Muscle layer of duodenum (tissue), 2 donors: Measurements from ENCODE around the gene CRYL1.

ENCODE experiments used
- H3K27ac ChIP-seq: one replicate; pipeline ENCODE4 v1.7.0; 2013; ENCODE audit warnings: mild to moderate bottlenecking, low read length
- H3K27me3 ChIP-seq: one replicate; pipeline ENCODE4 v1.7.0; 2013; ENCODE audit warnings: low read depth, mild to moderate bottlenecking, control low read depth, low read length
- H3K36me3 ChIP-seq, 2 donors: one replicate each; pipeline ENCODE4 v1.7.0; 2013; ENCODE audit warnings: low read length in 2 of 2, control low read depth in 1 of 2, mild to moderate bottlenecking in 1 of 2; ENCODE audit not compliant: insufficient read depth in 2 of 2, control insufficient read depth in 1 of 2
- H3K4me1 ChIP-seq, 2 donors: one replicate each; pipeline ENCODE4 v1.7.0; 2013; ENCODE audit warnings: low read length in 2 of 2, mild to moderate bottlenecking in 2 of 2, control low read depth in 1 of 2, moderate library complexity in 1 of 2; ENCODE audit not compliant: insufficient read depth in 2 of 2, control insufficient read depth in 1 of 2
- H3K4me3 ChIP-seq, 2 donors: one replicate each; pipeline ENCODE4 v1.7.0; 2013; ENCODE audit warnings: low read length in 2 of 2, low read depth in 1 of 2, mild to moderate bottlenecking in 1 of 2
- H3K9me3 ChIP-seq, 2 donors: one replicate each; pipeline ENCODE4 v1.7.0; 2013; ENCODE audit warnings: low read length in 2 of 2, control low read depth in 1 of 2, mild to moderate bottlenecking in 1 of 2; ENCODE audit not compliant: control insufficient read depth in 1 of 2
- donor health status: healthy.

CRYL1 gene

GRCh38 chr13:20363172-20363571, 162.5 kb downstream of the CRYL1 start:
- no peak overlapping the region for H3K27ac ChIP-seq
- no peaks in the 10 kb centered on the region for H3K4me1 ChIP-seq
- no peaks in the 10 kb centered on the region for H3K36me3 ChIP-seq
- no peaks in the 10 kb centered on the region for H3K9me3 ChIP-seq
- no peak overlapping the region for H3K4me3 ChIP-seq
- no peaks in the 10 kb centered on the region for H3K27me3 ChIP-seq

DNA sequence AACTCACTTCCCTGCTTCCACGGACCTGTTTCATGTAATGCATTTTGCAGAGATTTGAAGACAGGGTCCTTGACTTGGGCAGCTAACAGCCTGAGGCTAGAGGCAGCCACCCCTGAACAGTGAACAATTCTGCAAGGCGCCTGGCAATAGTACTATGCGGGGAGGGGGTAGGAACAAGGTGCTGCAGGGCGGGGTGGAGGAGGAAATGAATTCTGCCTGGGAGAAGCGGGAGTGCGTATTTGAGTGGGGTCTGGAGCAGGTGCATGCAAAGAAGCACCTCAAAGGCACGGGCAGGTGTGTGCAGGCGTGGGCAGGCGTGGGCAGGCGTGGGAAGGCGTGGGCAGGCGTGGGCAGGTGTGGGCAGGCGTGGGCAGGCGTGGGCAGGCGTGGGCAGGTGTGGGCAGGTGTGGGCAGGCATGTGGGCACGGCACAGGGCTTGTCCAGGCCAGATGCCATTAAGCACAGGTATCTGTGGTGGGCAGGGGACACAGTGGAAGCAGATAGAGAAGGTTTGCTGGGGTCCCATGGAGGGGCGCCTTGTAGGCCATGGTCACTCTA, 163.1 kb downstream of the CRYL1 start:
- H3K27me3 ChIP-seq, result no peaks in the 10 kb centered on the region
- H3K4me1 ChIP-seq, result no peaks in the 10 kb centered on the region
- no peaks in the 10 kb centered on the region for H3K9me3 ChIP-seq
- H3K4me3 ChIP-seq, result no peak overlapping the region
- no peaks in the 10 kb centered on the region for H3K36me3 ChIP-seq
- H3K27ac ChIP-seq, result no peak overlapping the region

DNA sequence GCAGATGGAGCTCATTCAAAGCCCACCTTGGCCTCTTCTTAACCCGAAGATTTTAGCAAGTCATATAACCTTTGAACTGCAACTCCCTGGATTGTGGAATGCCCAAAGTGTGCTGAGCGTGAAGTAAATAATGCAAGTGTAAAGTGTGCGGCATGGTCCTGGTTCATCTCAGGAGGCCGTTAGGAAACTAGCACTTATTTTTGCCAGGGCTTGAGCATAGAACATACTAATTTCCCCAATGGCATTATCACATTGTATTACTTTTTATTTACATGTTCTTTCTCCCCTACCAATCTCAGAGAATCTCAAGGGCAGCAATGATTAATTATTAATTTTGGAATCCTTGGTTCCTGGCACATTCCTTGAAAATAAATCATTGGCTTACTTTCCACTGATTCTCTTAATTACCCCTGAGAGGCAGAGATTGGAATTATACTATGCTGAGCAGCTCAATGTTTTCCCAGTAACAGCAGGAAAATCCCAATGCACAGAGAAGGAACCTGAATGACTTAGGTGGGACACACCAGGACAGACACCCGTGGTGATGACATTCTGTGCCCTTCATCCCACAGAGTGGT, 164.7 kb downstream of the CRYL1 start:
- Histone ChIP-seq H3K4me1 (no peaks in the 10 kb centered on the region), H3K4me3 (no peak overlapping the region), H3K9me3 (no peaks in the 10 kb centered on the region), H3K36me3 (no peaks in the 10 kb centered on the region), H3K27me3 (no peaks in the 10 kb centered on the region), H3K27ac (no peak overlapping the region)

DNA sequence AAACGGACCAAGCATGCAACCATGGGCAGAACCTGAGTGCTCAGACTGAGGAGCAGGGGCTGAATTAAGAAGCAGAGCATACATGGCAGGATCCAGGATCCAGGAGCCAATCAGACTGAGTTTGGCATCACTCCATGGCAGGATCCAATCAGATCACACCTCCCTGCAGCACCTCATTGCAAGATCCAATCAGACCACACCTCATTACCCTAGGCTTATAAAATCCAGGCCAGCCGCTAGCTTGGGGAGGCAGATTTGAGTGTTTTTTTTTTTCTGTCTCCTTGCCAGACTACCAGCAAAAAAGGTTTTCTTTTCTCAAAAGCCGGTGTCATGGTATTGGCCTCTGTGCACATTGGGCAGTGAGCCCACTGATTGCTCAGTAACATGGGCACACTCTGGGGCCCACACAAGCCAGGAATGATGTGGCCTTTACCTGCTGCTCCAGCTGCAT, 165.6 kb downstream of the CRYL1 start:
- Histone ChIP-seq H3K27ac (no peak overlapping the region), H3K27me3 (no peaks in the 10 kb centered on the region), H3K4me3 (no peak overlapping the region), H3K4me1 (no peaks in the 10 kb centered on the region), H3K9me3 (no peaks in the 10 kb centered on the region), H3K36me3 (no peaks in the 10 kb centered on the region)

GRCh38 chr13:20359335-20359734, 166.3 kb downstream of the CRYL1 start:
- no peaks in the 10 kb centered on the region for H3K27me3 ChIP-seq
- no peaks in the 10 kb centered on the region for H3K4me1 ChIP-seq
- H3K9me3 ChIP-seq, result no peaks in the 10 kb centered on the region
- H3K27ac ChIP-seq, result no peak overlapping the region
- H3K36me3 ChIP-seq, result no peaks in the 10 kb centered on the region
- no peak overlapping the region for H3K4me3 ChIP-seq

- Histone ChIP-seq H3K9me3 (no peaks in the 10 kb centered on the region), H3K27me3 (no peaks in the 10 kb centered on the region), H3K4me1 (no peaks in the 10 kb centered on the region), H3K4me3 (no peak overlapping the region), H3K36me3 (no peaks in the 10 kb centered on the region), H3K27ac (no peak overlapping the region)
Observed at GRCh38 chr13:20358022-20358421, 167.6 kb downstream of the CRYL1 start.

GRCh38 chr13:20356444-20356843, 169.2 kb downstream of the CRYL1 start:
- Histone ChIP-seq H3K36me3 (no peaks in the 10 kb centered on the region), H3K4me3 (no peak overlapping the region), H3K4me1 (no peaks in the 10 kb centered on the region), H3K27me3 (no peaks in the 10 kb centered on the region), H3K27ac (no peak overlapping the region), H3K9me3 (no peaks in the 10 kb centered on the region)

- Histone ChIP-seq H3K27ac (no peak overlapping the region), H3K27me3 (no peaks in the 10 kb centered on the region)
Observed at GRCh38 chr13:20354722-20355121, 170.9 kb downstream of the CRYL1 start.

DNA sequence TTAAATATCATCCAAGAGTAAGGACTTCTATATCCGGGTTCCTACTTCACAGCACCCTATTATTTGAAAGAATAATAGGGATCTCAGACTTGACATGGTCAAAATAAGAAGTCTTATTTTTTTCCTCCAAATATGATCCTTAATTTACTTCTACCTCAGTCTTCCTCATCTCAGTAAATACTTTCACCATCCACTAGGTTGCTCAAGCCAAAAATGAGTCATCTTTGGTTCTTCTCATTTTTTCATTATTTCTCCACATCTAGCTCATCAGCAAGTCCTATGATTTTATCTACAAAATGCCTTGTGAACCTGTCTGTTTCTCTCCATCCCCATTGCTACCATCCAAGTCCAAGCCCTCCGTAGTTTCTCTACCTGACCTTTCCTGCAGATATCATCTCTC, 171.7 kb downstream of the CRYL1 start:
- H3K27ac ChIP-seq, result no peak overlapping the region
- H3K36me3 ChIP-seq, result no peaks in the 10 kb centered on the region
- H3K27me3 ChIP-seq, result no peaks in the 10 kb centered on the region
- no peaks in the 10 kb centered on the region for H3K9me3 ChIP-seq
- no peak overlapping the region for H3K4me3 ChIP-seq
- no peaks in the 10 kb centered on the region for H3K4me1 ChIP-seq

More at GRCh38 chr13:20354722-20355121, 170.9 kb downstream of the CRYL1 start:
- Histone ChIP-seq H3K4me3 (no peak overlapping the region), H3K36me3 (no peaks in the 10 kb centered on the region), H3K4me1 (no peaks in the 10 kb centered on the region), H3K9me3 (no peaks in the 10 kb centered on the region)
